ENCODE results near the gene ACP5.
"Not testable (repeated sequence)": the region's sequence is repeated elsewhere in the genome, so short reads cannot be mapped to it uniquely, and the experiment has no call there.

The ACP5 gene

GRCh38 chr19:11578258-11579142 is 1.1 kb upstream of the ACP5 start:
- TF ChIP-seq CTCF (IDR thresholded peaks at IDR 0.05; ENCODE audit: insufficient read depth, low read depth, low read length, missing control alignments): no peak
- DNase-seq (ENCODE audit: low read depth): peak; percentile 55
- H3K4me3 ChIP-seq (ENCODE audit: low read depth, low read length): peak overlapping the region; percentile 49

- no peak for TF ChIP-seq CTCF (IDR thresholded peaks at IDR 0.05; ENCODE audit: insufficient read depth, low read depth, low read length, missing control alignments)
- no peak overlapping the region for H3K4me3 ChIP-seq (ENCODE audit: low read depth, low read length)
- no peak for DNase-seq (ENCODE audit: low read depth)
Observed at GRCh38 chr19:11576227-11576626, 1.2 kb downstream of the ACP5 start.

GRCh38 chr19:11574689-11575088 is 2.8 kb downstream of the ACP5 start:
- no peak overlapping the region for H3K4me3 ChIP-seq (ENCODE audit: low read depth, low read length)

GRCh38 chr19:11573763-11574162 is 3.7 kb downstream of the ACP5 start:
- not testable (repeated sequence) for H3K4me3 ChIP-seq (ENCODE audit: low read depth, low read length); DNase-seq (ENCODE audit: low read depth)

More at GRCh38 chr19:11574689-11575088, 2.8 kb downstream of the ACP5 start:
- peak; percentile 54 for DNase-seq (ENCODE audit: low read depth)
- no peak for TF ChIP-seq CTCF (IDR thresholded peaks at IDR 0.05; ENCODE audit: insufficient read depth, low read depth, low read length, missing control alignments)

GRCh38 chr19:11573354-11573753 is 4.1 kb downstream of the ACP5 start:
- DNase-seq (ENCODE audit: low read depth): not testable (repeated sequence)

GRCh38 chr19:11570039-11570462 is 7.4 kb downstream of the ACP5 start:
- DNase-seq (ENCODE audit: low read depth): peak; percentile 32
- no peak overlapping the region for H3K4me3 ChIP-seq (ENCODE audit: low read depth, low read length)
- TF ChIP-seq CTCF (IDR thresholded peaks at IDR 0.05; ENCODE audit: insufficient read depth, low read depth, low read length, missing control alignments): no peak

More at GRCh38 chr19:11573354-11573753, 4.1 kb downstream of the ACP5 start:
- not testable (repeated sequence) for H3K4me3 ChIP-seq (ENCODE audit: low read depth, low read length)

- no peak overlapping the region for H3K4me3 ChIP-seq (ENCODE audit: low read depth, low read length)
- TF ChIP-seq CTCF (IDR thresholded peaks at IDR 0.05; ENCODE audit: insufficient read depth, low read depth, low read length, missing control alignments): no peak
- no peak for DNase-seq (ENCODE audit: low read depth)
Observed at GRCh38 chr19:11566164-11566563, 11.3 kb downstream of the ACP5 start.

GRCh38 chr19:11565649-11565980 is 11.8 kb downstream of the ACP5 start:
- H3K4me3 ChIP-seq (ENCODE audit: low read depth, low read length); DNase-seq (ENCODE audit: low read depth): not testable (repeated sequence)

- H3K4me3 ChIP-seq (ENCODE audit: low read depth, low read length); DNase-seq (ENCODE audit: low read depth): not testable (repeated sequence)
Observed at GRCh38 chr19:11564082-11564807, 13.2 kb downstream of the ACP5 start.
